GM13976 (cell line): ENCODE results near the gene CSK.
A peak's percentile ranks its signal among the peaks of the same experiment; 100 is the strongest.

Source experiments
- DNase-seq: peaks from one replicate; pipeline ENCODE4 v3.0.0; 2012; ENCODE audit warnings: low spot score
- CTCF ChIP-seq: IDR thresholded peaks from 2 replicates; pipeline ENCODE4 v1.5.1; 2012; ENCODE audit warnings: borderline replicate concordance, mild to moderate bottlenecking; ENCODE audit not compliant: insufficient read depth; ENCODE audit errors: extremely low read depth, missing control alignments, control extremely low read depth
- in situ Hi-C: fragments of 300-500 bp; cut with MboI; formaldehyde crosslinking; loops from one replicate; pipeline ENCODE4 v1.12.0; 2022; ENCODE audit warnings: low sequenced_read_pairs, mixed read lengths, inconsistent platforms; ENCODE audit not compliant: unreplicated experiment

The CSK gene

DNA sequence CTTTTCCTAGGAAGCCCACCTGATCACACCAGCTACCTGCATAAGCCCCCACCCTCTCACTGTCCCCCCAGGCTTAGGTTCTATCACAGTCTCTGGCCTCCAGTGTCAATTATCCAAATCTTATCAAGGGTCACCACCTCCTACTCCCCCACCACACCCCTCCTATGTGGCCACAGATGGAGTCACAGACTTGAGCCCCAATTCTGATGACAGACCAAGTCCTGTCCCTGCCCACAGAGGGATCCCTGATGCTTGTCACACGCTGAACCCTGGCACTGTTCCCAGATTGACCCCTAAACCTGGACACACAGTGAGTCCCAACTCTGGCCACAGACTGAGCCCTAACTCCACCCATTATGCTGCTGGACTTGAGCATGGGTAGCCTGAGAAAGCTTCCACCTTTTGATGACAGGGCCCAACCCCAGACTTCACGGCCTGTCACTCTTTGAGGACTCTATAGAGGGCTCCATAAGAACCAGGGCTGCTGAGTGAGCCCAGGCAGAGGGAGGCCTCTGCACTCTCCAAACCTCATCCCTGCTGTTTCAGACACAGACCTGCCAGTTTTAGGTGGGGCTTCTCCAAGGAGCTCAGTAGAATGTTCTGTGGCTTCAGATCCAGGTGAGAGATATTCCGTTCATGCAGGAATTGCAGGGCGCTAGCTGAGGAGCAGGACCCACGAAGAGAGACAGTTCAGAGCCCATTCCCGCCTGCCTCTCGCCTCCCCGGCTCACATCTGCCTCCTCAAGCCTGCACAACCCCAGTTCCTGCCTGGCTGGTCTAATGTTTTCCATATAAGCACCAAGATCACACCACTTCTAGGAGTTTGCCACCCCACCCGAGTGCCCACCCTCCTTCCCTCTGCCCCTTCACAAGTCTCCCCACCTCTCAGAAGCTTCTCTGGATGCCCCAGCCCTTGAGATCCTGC, 59.2 kb downstream of the CSK start:
- in situ Hi-C loops = no loop called here
- no peak for TF ChIP-seq CTCF

GRCh38 chr15:74841891-74842373, 60.1 kb downstream of the CSK start:
- no peak for TF ChIP-seq CTCF
- DNase-seq = no peak
- in situ Hi-C loops = no loop called here

More for the DNA sequence above, 59.2 kb downstream of the CSK start:
- no peak for DNase-seq

DNA sequence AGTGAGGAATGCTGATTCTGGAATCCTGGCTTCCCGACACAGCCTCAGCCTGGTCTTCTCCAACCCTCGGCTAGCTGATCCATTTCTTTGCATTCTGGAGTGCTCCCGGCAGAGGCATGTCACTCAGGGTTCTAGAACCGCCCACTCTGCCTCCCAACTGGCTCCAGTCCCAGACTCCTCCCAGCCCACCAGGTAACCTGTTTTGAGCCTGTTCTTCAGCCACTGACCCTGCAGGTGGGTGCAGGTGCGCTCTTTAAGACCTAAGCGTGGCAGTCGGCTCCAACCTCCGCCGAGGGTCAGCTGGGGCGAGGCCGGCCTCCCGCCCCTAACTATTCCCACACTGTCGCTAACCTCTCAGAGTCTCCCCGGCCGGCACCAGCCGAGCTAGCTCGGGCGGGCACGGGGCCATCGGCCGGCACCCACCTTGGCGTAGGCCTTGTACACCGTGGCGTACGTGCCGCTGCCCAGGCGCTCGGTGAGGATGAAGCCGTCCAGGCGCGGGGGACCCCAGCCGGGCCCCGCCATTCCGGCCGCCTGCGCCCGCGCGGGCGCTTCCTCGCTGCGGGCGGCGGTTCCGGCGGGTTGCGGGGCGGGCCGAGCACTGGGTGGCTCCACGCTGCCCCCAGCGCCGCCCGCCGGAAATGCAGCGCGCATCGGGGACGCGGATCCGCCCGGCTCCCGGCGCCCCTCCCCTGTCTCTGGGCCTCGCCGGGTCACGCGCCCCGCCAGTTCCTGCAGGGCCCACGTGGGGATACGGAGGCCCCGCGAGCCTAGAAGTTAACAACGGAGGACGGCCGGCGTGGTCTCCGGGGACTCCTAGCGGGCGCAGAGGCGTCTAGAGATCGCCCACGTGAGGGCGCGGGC, 60.9 kb downstream of the CSK start, which contains the start of gene ULK3:
TSS of gene ULK3 (minus strand) at position 576 of the 864 bp plus-strand sequence. CDS start at position 525, 51 bp downstream.
- peak; percentile 98 for DNase-seq
- TF ChIP-seq CTCF = peak; percentile 75
- in situ Hi-C loops = no loop called here

DNA sequence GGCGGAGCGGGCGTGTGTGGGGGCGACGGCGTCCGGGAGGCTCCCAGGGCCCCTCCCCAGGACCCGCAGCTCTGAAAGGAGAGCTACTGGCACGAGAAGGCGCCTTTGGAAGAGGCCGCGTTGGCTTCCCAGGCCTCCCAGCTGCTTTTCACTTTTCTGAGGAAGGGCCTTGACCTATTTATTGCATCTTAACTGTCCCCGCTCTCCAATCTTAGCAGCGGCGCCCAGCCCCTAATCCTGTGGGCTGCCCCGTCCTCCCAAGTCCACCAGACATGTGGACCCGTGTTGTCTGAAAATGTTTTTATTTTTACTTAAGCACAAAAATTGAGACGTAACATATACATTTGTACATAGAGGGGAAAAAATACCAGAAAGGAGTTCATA, 61.6 kb downstream of the CSK start:
- in situ Hi-C loops = no loop called here
- no peak for DNase-seq
- TF ChIP-seq CTCF = no peak

DNA sequence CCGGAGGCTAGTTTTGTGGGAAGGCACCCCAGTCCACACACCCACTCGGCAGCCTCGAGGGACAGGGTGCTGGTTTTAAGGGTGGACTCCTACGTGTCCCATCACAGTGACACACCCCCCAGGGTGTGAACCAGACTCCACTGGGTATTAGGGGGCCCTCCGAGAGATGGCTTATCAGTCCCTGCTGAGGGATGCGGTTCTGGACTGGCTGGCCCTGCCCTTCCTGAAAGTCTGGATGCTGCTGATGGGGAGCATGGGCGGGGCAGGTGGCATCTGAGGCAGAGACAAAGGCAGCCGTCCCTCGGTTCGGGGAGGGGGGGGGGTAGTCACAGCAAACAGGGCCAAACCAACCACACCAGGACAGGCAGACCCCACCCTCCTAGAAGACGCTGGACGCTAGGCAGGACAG, 62.0 kb downstream of the CSK start:
- in situ Hi-C loops = no loop called here
- no peak for TF ChIP-seq CTCF
- no peak for DNase-seq
